Measurements from ENCODE around the gene TMEM237. TPM values are rescaled to one million over a fixed set of nuclear protein-coding genes. Genes with fewer than 3 reads are reported as not detected.

The TMEM237 gene
- total RNA-seq, 4 donors from 2014 or later: 12.4 to 19.0 (median 14.5) TPM

- in situ Hi-C loops (cut with MboI; ENCODE audit: low sequenced_read_pairs in 4 of 4): no loop called here
Measured at GRCh38 chr2:201575971-201576370, 67.3 kb downstream of the TMEM237 start.

GRCh38 chr2:201574766-201575165, 68.5 kb downstream of the TMEM237 start:
- no peak for TF ChIP-seq CTCF (IDR thresholded peaks at IDR 0.05 in 4 of 5, conservative IDR thresholded peaks at IDR 0.05 in 1 of 5)
- no peak for TF ChIP-seq POLR2A (IDR thresholded peaks at IDR 0.05)
- H3K27ac ChIP-seq: no peak overlapping the region
- H3K36me3 ChIP-seq: no peaks in the 10 kb centered on the region
- in situ Hi-C loops (cut with MboI; ENCODE audit: low sequenced_read_pairs in 4 of 4) (no loop called here), intact Hi-C loops (cut with DNase I; ENCODE audit: low total_unique reads) (no loop called here)
- H3K27me3 ChIP-seq: no peaks in the 10 kb centered on the region
- ATAC-seq (no peak), DNase-seq (no peak)
- no peaks in the 10 kb centered on the region for H3K9me3 ChIP-seq
- H3K4me1 ChIP-seq: no peaks in the 10 kb centered on the region
- no peak overlapping the region for H3K4me3 ChIP-seq

More at GRCh38 chr2:201575971-201576370, 67.3 kb downstream of the TMEM237 start:
- no peak overlapping the region for H3K27ac ChIP-seq
- H3K4me1 ChIP-seq: no peaks in the 10 kb centered on the region
- no peaks in the 10 kb centered on the region for H3K27me3 ChIP-seq
- intact Hi-C loops (cut with DNase I; ENCODE audit: low total_unique reads): no loop called here
- H3K36me3 ChIP-seq: no peaks in the 10 kb centered on the region
- H3K9me3 ChIP-seq: no peaks in the 10 kb centered on the region
- no peak overlapping the region for H3K4me3 ChIP-seq
- no peak for DNase-seq
- TF ChIP-seq POLR2A (IDR thresholded peaks at IDR 0.05) (no peak), CTCF (IDR thresholded peaks at IDR 0.05 in 4 of 5, conservative IDR thresholded peaks at IDR 0.05 in 1 of 5) (no peak)
- ATAC-seq: no peak

- Histone ChIP-seq H3K4me3 (no peak overlapping the region), H3K4me1 (no peaks in the 10 kb centered on the region), H3K27ac (no peak overlapping the region), H3K9me3 (no peaks in the 10 kb centered on the region), H3K27me3 (no peaks in the 10 kb centered on the region), H3K36me3 (no peaks in the 10 kb centered on the region)
- in situ Hi-C loops (cut with MboI; ENCODE audit: low sequenced_read_pairs in 4 of 4): no loop called here
- ATAC-seq: no peak
- TF ChIP-seq CTCF (IDR thresholded peaks at IDR 0.05 in 4 of 5, conservative IDR thresholded peaks at IDR 0.05 in 1 of 5): no peak
- TF ChIP-seq POLR2A (IDR thresholded peaks at IDR 0.05): no peak
- intact Hi-C loops (cut with DNase I; ENCODE audit: low total_unique reads): no loop called here
- DNase-seq: no peak
Measured at GRCh38 chr2:201572846-201573508, 70.3 kb downstream of the TMEM237 start.

Other genes with a start within 250 kb of the TMEM237 start
- gene TRAK2, start 192.0 kb downstream of the TMEM237 start, total RNA-seq: 10 to 100 TPM; 16.1 to 46.7 (median 26.5) TPM
- 100 to 1,000 TPM in 3 of 4 donors, 10 to 100 TPM in 1; 90.6 to 187 (median 129) TPM for gene STRADB, start 191.8 kb downstream of the TMEM237 start, total RNA-seq
- gene MPP4, start 55.1 kb upstream of the TMEM237 start, total RNA-seq: under 1 TPM in 1 of 4 donors, not detected in 3; 0.33 TPM
- gene ALS2, start 137.4 kb upstream of the TMEM237 start, total RNA-seq: 10 to 100 TPM; 17.1 to 40.6 (median 19.5) TPM
- gene CDK15, start 163.0 kb upstream of the TMEM237 start, total RNA-seq: under 1 TPM in 2 of 4 donors, not detected in 2; 0.11 to 0.29 TPM